CD8-positive, alpha-beta memory T cell (primary cell): ENCODE data around the gene MOCS3. TPM values are rescaled to one million over a fixed set of nuclear protein-coding genes. Genes with fewer than 3 reads are reported as not detected.

Source experiments
- CTCF ChIA-PET: fragments of 350-600 bp; sonication (Branson Sonifier 250); formaldehyde crosslinking; loops from one replicate; lab custom pipeline; 2021; ENCODE audit warnings: antibody characterized with exemption; lab: Charles Lee
- POLR2A ChIA-PET: fragments of 350-600 bp; sonication (Branson Sonifier 250); formaldehyde crosslinking; loops from one replicate; lab custom pipeline; 2021; ENCODE audit warnings: antibody characterized with exemption; lab: Charles Lee
- DNase-seq, 5 donors: peaks; one replicate each; pipeline versions ENCODE4 v3.0.0 to v3.0.0-alpha.2; 2020 to 2022; ENCODE audit warnings: mixed read lengths in 1 of 5
- H3K27ac ChIP-seq: one replicate; pipeline ENCODE4 v1.7.0; 2013; ENCODE audit warnings: low read depth, mild to moderate bottlenecking, low read length, moderate library complexity
- H3K27me3 ChIP-seq: 2 replicates; pipeline ENCODE4 v1.7.0; 2013; ENCODE audit warnings: low read length, mild to moderate bottlenecking; ENCODE audit not compliant: insufficient read depth, poor library complexity, severe bottlenecking
- H3K36me3 ChIP-seq: 2 replicates; pipeline ENCODE4 v1.7.0; 2013; ENCODE audit warnings: mild to moderate bottlenecking, low read length, moderate library complexity; ENCODE audit not compliant: insufficient read depth
- H3K4me1 ChIP-seq: 2 replicates; pipeline ENCODE4 v1.7.0; 2013; ENCODE audit warnings: mild to moderate bottlenecking, low read length, moderate library complexity; ENCODE audit not compliant: insufficient read depth
- H3K4me3 ChIP-seq: 2 replicates; pipeline ENCODE4 v1.7.0; 2013; ENCODE audit warnings: mild to moderate bottlenecking, low read length
- H3K9me3 ChIP-seq: 2 replicates; pipeline ENCODE4 v1.7.0; 2013; ENCODE audit warnings: mild to moderate bottlenecking, low read length
- H3K27ac Mint-ChIP-seq, 8 donors: one replicate each; pipeline ENCODE4 v1.8.0; 2020 to 2021; ENCODE audit warnings: mixed read lengths in 8 of 8, mild to moderate bottlenecking in 6 of 8, inconsistent platforms in 3 of 8, moderate library complexity in 3 of 8
- H3K27me3 Mint-ChIP-seq, 2 donors: one replicate each; pipeline ENCODE4 v1.8.0; 2020 to 2021; ENCODE audit warnings: mixed read lengths in 2 of 2, mild to moderate bottlenecking in 1 of 2, moderate library complexity in 1 of 2
- H3K36me3 Mint-ChIP-seq, 3 donors: one replicate each; pipeline ENCODE4 v1.8.0; 2020 to 2021; ENCODE audit warnings: mixed read lengths in 3 of 3, inconsistent platforms in 1 of 3, mild to moderate bottlenecking in 1 of 3
- H3K4me1 Mint-ChIP-seq, 3 donors: one replicate each; pipeline ENCODE4 v1.8.0; 2020 to 2021; ENCODE audit warnings: mixed read lengths in 3 of 3, inconsistent platforms in 1 of 3, mild to moderate bottlenecking in 1 of 3
- H3K4me3 Mint-ChIP-seq, 7 donors: one replicate each; pipeline ENCODE4 v1.8.0; 2020 to 2021; ENCODE audit warnings: mixed read lengths in 7 of 7, mild to moderate bottlenecking in 6 of 7, moderate library complexity in 4 of 7, inconsistent platforms in 2 of 7
- H3K9me3 Mint-ChIP-seq, 5 donors: one replicate each; pipeline ENCODE4 v1.8.0; 2020 to 2022; ENCODE audit warnings: mixed read lengths in 5 of 5, mild to moderate bottlenecking in 3 of 5, moderate library complexity in 2 of 5, inconsistent platforms in 1 of 5
- polyA plus RNA-seq: library from polyadenylated mRNA; unstranded; fragments of 300-500 nt; fragmentation: Illumina TruSeq; gene quantifications from one replicate; pipeline ENCODE4 v1.2.3, GENCODE V29; 2021
- total RNA-seq, 2 experiments: library from RNA; stranded (reverse); gene quantifications; one replicate each; pipeline ENCODE4 v1.2.3, GENCODE V29; 2021

MOCS3 gene
- total and polyA plus RNA-seq, 3 experiments from 2014 or later, result 3.4 to 8.1 (median 7.9) TPM

DNA sequence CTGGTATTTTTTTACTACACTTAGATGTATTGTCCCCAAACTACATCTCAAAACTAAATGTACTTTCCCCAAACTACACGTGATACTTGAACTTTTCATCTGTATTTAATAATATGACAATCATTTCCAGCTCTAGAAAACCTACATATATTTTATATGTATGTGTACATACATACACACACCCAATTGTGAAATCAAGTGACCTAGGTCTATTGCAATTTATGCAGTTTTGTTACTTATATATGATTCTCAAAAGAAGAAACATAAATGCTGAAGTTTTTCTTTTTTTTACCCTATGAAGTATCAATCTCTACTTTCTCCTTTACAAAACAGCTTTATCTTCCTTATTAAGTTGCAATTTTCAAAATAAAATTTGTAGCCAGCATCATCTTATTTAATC is 32.1 kb upstream of the MOCS3 start:
- Mint-ChIP-seq H3K36me3 (peaks cover 0 to 69% (median 6%) of the 10 kb centered on the region in 3 donors), H3K27ac (peak overlapping the region in 5 of 8 donors; percentile 5 to 77 (median 39)), H3K27me3 (no peaks in the 10 kb centered on the region), H3K4me1 (peaks cover 69 to 81% (median 78%) of the 10 kb centered on the region in 3 donors), H3K9me3 (no peaks in the 10 kb centered on the region), H3K4me3 (peak overlapping the region in 2 of 7 donors; percentile 11 to 34)
- ChIA-PET POLR2A (interaction anchor here (1.7 kb wide), 1 partner anchor 31 kb away, joined by 9 read pairs; the partner anchor contains the start of gene DPM1), CTCF (interaction anchor here (3.9 to 15.9 kb wide), 2 partner anchors 11 to 132 kb away, joined by 32 to 278 read pairs; partner anchors contain the start of gene BCAS4)
- Histone ChIP-seq H3K4me1 (peaks cover 71% of the 10 kb centered on the region), H3K27ac (no peak overlapping the region), H3K36me3 (peaks cover 9% of the 10 kb centered on the region), H3K27me3 (no peaks in the 10 kb centered on the region), H3K9me3 (no peaks in the 10 kb centered on the region), H3K4me3 (no peak overlapping the region)
- DNase-seq, result no peak

DNA sequence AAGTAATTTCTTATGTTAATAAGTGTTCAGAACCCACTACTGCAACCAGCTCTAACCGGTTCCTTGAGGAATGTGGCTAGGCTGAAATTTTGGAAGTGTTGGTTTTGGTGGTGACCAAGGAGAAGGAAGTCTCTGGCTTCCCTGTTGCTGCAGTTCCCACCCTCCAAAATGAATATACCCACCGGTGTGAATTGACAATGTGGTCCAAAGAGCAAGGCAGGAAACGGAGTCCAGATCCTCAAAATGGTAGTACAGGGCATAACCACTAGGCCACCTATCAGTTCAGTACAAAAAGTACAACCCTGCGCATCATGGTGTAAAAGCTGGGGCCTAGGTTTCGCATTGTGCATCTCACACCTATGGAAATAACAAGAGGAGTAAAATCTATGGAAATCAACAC is 30.1 kb upstream of the MOCS3 start:
- Histone ChIP-seq H3K4me1 (peaks cover 59% of the 10 kb centered on the region), H3K27me3 (no peaks in the 10 kb centered on the region), H3K27ac (no peak overlapping the region), H3K9me3 (no peaks in the 10 kb centered on the region), H3K4me3 (peak overlapping the region; percentile 74), H3K36me3 (peaks cover 5% of the 10 kb centered on the region)
- Mint-ChIP-seq H3K9me3 (no peaks in the 10 kb centered on the region), H3K4me3 (peak overlapping the region; percentile 88 to 98 (median 96)), H3K27ac (peak overlapping the region; percentile 89 to 100 (median 96)), H3K27me3 (no peaks in the 10 kb centered on the region), H3K36me3 (peaks cover 0 to 65% (median 6%) of the 10 kb centered on the region in 3 donors), H3K4me1 (peaks cover 59 to 74% (median 72%) of the 10 kb centered on the region in 3 donors)
- no peak for DNase-seq
- POLR2A ChIA-PET, result interaction anchor here (1.3 to 4.1 kb wide), 3 partner anchors 9 to 134 kb away, joined by 8 to 72 read pairs (median 9); partner anchors contain the start of gene BCAS4
- CTCF ChIA-PET, result interaction anchor here (0.8 to 15.9 kb wide), 10 partner anchors 13 to 134 kb away, joined by 3 to 278 read pairs (median 6); partner anchors contain the start of genes BCAS4, DPM1 and MOCS3

DNA sequence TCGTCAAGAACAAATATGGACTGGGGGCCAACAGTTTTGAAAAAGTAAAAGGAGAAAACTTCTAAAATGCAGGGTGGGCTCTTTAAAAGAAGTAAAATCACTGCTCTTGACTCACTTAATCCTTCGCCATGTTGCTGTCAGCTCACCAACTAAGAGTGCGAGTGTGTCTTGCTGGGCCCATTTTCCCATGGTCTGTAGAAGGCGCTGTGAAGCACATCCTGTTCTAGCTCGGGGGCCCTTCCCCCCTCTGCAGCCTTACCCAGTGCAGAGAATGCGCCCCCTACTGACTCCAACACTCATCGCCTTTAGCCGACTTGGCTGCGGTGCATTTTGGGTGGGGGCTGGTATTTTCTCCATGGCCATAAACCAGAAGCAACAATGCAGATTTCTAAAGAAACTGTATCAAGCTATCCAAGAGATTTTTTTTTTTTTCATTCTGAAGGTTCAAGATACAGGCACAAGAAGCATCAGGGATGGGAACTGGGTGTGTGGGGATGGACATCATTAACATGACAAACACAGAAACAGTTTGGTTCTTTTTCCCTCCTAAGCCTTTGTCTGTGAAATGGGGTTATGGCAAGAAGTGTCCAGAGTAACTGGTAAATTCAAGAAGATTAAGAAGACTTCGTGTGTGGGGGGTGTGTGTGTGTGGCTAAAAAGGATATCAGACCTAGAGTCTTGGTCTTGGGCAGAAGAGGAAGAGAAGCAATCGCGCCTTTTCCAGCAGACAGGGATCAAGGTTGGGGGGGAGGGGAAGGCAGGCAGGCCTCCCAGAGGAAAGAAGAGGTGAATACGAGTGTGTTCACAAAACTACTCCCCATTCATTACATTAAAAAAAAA is 29.1 kb upstream of the MOCS3 start:
- H3K27me3 ChIP-seq, result no peaks in the 10 kb centered on the region
- ChIA-PET CTCF (interaction anchor here (0.6 to 15.9 kb wide), 28 partner anchors 9 to 135 kb away, joined by 3 to 278 read pairs (median 4); partner anchors contain the start of genes BCAS4, DPM1 and MOCS3), POLR2A (interaction anchor here (0.7 to 6.1 kb wide), 11 partner anchors 10 to 334 kb away, joined by 3 to 87 read pairs (median 7); partner anchors contain the start of genes BCAS4, DPM1 and MOCS3)
- H3K36me3 Mint-ChIP-seq, result peaks cover 0 to 64% (median 10%) of the 10 kb centered on the region in 3 donors
- H3K4me1 ChIP-seq, result peaks cover 52% of the 10 kb centered on the region
- peaks cover 5% of the 10 kb centered on the region for H3K36me3 ChIP-seq
- peak overlapping the region; percentile 57 for H3K27ac ChIP-seq
- peak overlapping the region; percentile 89 to 100 (median 97) for H3K27ac Mint-ChIP-seq
- H3K9me3 ChIP-seq, result no peaks in the 10 kb centered on the region
- H3K4me3 Mint-ChIP-seq, result peak overlapping the region; percentile 88 to 98 (median 96)
- H3K4me1 Mint-ChIP-seq, result peaks cover 49 to 64% (median 63%) of the 10 kb centered on the region in 3 donors
- H3K4me3 ChIP-seq, result peak overlapping the region; percentile 74
- no peaks in the 10 kb centered on the region for H3K9me3 Mint-ChIP-seq
- peak; percentile 84 to 94 (median 90) for DNase-seq
- H3K27me3 Mint-ChIP-seq, result no peaks in the 10 kb centered on the region

DNA sequence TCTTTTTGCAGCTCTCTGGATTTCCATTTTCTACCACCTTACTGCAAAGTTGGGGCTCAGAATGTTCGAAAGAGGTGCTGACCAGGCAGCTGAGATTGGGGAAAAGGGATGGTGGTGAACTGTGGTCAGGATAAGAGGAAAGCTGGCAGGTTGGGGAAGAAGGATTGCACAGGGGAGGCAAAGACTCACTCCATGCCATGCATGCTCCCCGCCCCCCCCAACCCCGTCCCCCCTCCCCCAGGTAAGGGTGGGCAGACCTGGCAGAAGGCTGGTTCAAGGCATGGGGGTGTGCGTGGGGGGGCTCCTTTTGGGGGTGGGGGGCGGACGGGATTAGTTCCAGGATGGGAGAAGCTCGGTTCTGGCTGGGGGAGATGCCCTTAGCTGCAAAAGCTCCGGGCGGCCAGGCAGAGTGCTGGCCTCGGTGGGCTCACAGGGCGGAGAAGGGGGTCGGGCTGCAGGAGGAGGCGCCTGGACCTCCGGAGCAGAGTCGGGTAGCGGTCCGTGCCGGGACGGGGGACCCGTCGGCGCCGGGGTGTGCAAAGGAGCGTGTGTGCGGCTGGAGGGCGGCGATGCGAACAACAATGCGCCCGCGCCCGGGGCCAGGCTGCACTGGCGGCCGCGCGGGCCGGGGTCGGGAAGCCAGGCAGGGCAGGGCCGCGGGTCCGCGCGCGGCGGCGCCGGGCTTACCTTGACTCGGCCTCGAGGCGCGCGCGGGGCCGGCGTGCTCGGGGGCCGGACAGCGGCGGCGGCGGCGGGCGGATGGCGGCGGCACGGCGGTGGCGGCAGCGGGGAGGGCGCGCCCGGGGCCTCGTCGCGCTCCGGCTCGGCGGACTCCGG is 28.3 kb upstream of the MOCS3 start:
- Mint-ChIP-seq H3K36me3 (peaks cover 0 to 64% (median 10%) of the 10 kb centered on the region in 3 donors), H3K9me3 (no peaks in the 10 kb centered on the region), H3K4me3 (peak overlapping the region; percentile 88 to 98 (median 96)), H3K4me1 (peaks cover 42 to 55% (median 54%) of the 10 kb centered on the region in 3 donors), H3K27me3 (no peaks in the 10 kb centered on the region), H3K27ac (peak overlapping the region; percentile 89 to 100 (median 97))
- ChIA-PET POLR2A (interaction anchor here (0.6 to 6.1 kb wide), 13 partner anchors 10 to 198 kb away, joined by 3 to 87 read pairs (median 4); partner anchors contain the start of genes BCAS4, DPM1 and MOCS3), CTCF (interaction anchor here (0.6 to 15.9 kb wide), 21 partner anchors 9 to 136 kb away, joined by 3 to 278 read pairs (median 5); partner anchors contain the start of genes BCAS4, DPM1 and MOCS3)
- peak in 3 of 5 donors; percentile 6 to 55 (median 16) for DNase-seq
- Histone ChIP-seq H3K27me3 (no peaks in the 10 kb centered on the region), H3K9me3 (no peaks in the 10 kb centered on the region), H3K4me1 (peaks cover 45% of the 10 kb centered on the region), H3K27ac (peak overlapping the region; percentile 57), H3K4me3 (peak overlapping the region; percentile 74), H3K36me3 (peaks cover 9% of the 10 kb centered on the region)

- Histone ChIP-seq H3K36me3 (peaks cover 13% of the 10 kb centered on the region), H3K27ac (peak overlapping the region; percentile 97), H3K9me3 (no peaks in the 10 kb centered on the region), H3K4me1 (peaks cover 39% of the 10 kb centered on the region), H3K4me3 (no peak overlapping the region), H3K27me3 (no peaks in the 10 kb centered on the region)
- peak in 3 of 5 donors; percentile 71 to 88 (median 76) for DNase-seq
- Mint-ChIP-seq H3K4me3 (peak overlapping the region; percentile 90 to 98 (median 92)), H3K36me3 (peaks cover 0 to 64% (median 13%) of the 10 kb centered on the region in 3 donors), H3K27me3 (no peaks in the 10 kb centered on the region), H3K27ac (peak overlapping the region; percentile 92 to 100 (median 98)), H3K4me1 (peaks cover 36 to 49% (median 49%) of the 10 kb centered on the region in 3 donors), H3K9me3 (no peaks in the 10 kb centered on the region)
- CTCF ChIA-PET, result interaction anchor here (0.7 to 15.9 kb wide), 14 partner anchors 8 to 196 kb away, joined by 3 to 278 read pairs (median 6); partner anchors contain the start of genes BCAS4, DPM1 and MOCS3
- POLR2A ChIA-PET, result interaction anchor here (0.6 to 6.1 kb wide), 12 partner anchors 10 to 140 kb away, joined by 3 to 87 read pairs (median 5); partner anchors contain the start of genes BCAS4, DPM1 and MOCS3
Measured at GRCh38 chr20:50930976-50931305, 27.7 kb upstream of the MOCS3 start.

DNA sequence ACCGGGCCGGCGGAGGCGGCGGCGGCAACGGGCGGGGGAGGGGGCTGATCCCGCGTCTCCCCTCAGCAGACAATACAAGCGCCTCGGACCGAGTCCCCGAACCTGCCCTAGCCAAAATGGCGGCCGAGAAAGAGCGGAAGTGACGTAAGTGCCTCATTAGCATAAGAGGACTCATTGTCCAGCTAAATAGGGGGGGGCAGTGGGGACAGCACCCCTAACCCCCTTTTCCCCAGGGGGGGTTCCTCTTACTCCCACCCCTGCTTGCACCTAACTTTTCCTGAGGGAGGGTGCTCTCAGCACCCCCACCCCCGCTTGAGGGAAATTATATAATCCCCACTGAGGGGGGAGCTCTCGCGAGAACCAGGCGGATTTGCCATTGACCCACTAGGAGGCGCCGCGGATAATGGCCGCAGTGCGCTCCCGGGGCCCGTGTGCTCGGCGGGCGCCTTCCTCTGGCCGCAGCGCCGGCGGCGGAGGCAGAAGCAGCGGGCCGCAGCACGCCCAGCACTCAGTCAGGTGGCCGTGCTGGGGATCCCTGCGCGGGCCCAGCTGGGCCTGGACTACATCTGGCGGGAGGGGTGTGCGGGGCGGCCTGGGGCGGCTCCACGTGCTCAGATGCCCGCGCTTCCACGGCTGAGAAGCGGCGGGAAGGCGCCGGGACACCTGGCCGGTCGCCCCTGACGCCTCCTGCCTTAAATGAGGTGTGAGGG is 27.2 kb upstream of the MOCS3 start, which contains the start of gene ADNP:
TSS of gene ADNP (minus strand) at position 132 of the 710 bp plus-strand sequence. CDS start 27,441 bp downstream, outside the sequence.
- Mint-ChIP-seq H3K27ac (peak within 1 kb of the TSS; percentile 97 to 100 (median 99)), H3K27me3 (no peaks in the 10 kb centered on the region), H3K4me1 (peaks cover 33 to 44% (median 43%) of the 10 kb centered on the region in 3 donors), H3K36me3 (peaks cover 0 to 67% (median 14%) of the 10 kb centered on the region in 3 donors), H3K9me3 (no peaks in the 10 kb centered on the region), H3K4me3 (peak within 1 kb of the TSS; percentile 92 to 98 (median 94))
- no peaks in the 10 kb centered on the region for H3K9me3 ChIP-seq
- H3K4me3 ChIP-seq, result peak within 1 kb of the TSS; percentile 87
- peaks cover 36% of the 10 kb centered on the region for H3K4me1 ChIP-seq
- peaks cover 13% of the 10 kb centered on the region for H3K36me3 ChIP-seq
- DNase-seq, result peak; percentile 84 to 93 (median 92)
- H3K27ac ChIP-seq, result peak within 1 kb of the TSS; percentile 97
- no peaks in the 10 kb centered on the region for H3K27me3 ChIP-seq
- ChIA-PET CTCF (interaction anchor here (0.7 to 15.9 kb wide), 15 partner anchors 9 to 197 kb away, joined by 3 to 278 read pairs (median 5); partner anchors contain the start of genes BCAS4, DPM1 and MOCS3), POLR2A (interaction anchor here (0.5 to 6.1 kb wide), 14 partner anchors 11 to 1552 kb away, joined by 3 to 87 read pairs (median 4); partner anchors contain the start of genes BCAS4, DPM1 and MOCS3)
